ENCODE measurements around the gene GPATCH8. TPM values are rescaled to one million over a fixed set of nuclear protein-coding genes. Genes with fewer than 3 reads are reported as not detected.

GPATCH8 gene
- total RNA-seq, 1 donor from 2014 or later = 40.7 TPM

DNA sequence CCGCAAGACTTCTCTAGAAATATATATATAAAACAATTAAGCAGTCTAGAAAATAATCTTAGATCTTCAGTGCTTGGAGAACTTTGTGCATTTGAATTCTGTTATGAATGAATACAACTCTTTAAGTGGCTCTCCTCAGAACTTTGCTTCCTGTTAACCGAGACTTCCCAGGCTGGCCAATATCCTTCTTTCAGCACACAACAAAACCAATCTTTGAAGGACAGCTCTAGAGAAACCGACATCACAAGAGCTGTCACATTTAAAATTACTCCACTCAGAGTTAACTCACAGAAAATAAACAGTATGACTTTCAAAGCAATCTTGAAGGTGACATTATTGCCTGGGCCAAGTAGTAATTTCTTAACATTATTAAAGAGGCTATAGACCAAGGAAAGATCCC lies 64.0 kb downstream of the GPATCH8 start:
- no peak for ATAC-seq
- H3K9me3 ChIP-seq = no peaks in the 10 kb centered on the region
- DNase-seq = no peak
- peaks cover 24% of the 10 kb centered on the region for H3K36me3 ChIP-seq
- peak overlapping the region; percentile 32 for H3K27ac ChIP-seq
- no peak for TF ChIP-seq CTCF (IDR thresholded peaks at IDR 0.05)
- H3K4me3 ChIP-seq = no peak overlapping the region
- peaks cover 22% of the 10 kb centered on the region for H3K4me1 ChIP-seq
- H3K27me3 ChIP-seq = no peaks in the 10 kb centered on the region
- intact Hi-C loops (cut with DNase I) = no loop called here

DNA sequence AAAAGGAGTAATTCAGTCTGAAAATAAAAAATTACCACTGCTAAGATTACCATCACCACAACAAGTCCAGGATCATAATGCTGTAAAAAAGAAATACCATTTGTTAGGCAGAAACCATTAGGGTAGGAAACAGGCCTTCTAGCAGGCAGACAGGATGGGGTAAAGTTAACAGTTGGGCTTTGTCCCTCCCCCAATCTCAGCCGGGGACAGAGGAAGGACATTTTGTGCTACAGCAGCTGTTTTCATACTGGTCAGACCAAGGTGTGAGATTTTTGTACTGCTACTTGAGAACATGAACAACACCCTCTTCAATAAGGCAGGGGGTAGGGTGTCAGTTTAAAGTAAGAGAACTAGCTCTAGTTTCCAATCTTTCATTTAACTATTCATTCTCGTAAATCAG lies 64.6 kb downstream of the GPATCH8 start:
- DNase-seq (no peak), ATAC-seq (peak; percentile 87)
- Histone ChIP-seq H3K27ac (peak overlapping the region; percentile 32), H3K4me1 (peaks cover 22% of the 10 kb centered on the region), H3K36me3 (peaks cover 30% of the 10 kb centered on the region), H3K9me3 (no peaks in the 10 kb centered on the region), H3K27me3 (no peaks in the 10 kb centered on the region), H3K4me3 (no peak overlapping the region)
- intact Hi-C loops (cut with DNase I) = no loop called here
- TF ChIP-seq CTCF (IDR thresholded peaks at IDR 0.05) = no peak

DNA sequence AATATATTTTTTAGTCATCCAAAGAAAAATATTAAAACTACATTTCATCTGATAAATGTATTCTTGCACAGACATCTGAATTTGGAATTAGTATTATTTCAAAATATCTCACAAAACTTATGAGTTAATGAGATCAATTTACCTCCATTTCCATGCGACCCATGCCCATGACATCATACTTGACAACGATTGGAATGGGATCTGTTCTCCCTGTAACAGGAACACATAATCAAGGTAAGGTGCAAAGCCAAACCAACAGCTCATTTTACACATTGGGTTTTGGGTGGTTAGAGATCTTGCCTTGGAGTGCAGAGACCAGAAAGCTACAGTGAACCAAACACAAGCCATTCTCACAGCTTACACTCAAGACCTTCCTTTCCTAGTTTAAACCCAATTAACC lies 66.9 kb downstream of the GPATCH8 start:
- no peak for TF ChIP-seq CTCF (IDR thresholded peaks at IDR 0.05)
- intact Hi-C loops (cut with DNase I) = no loop called here
- Histone ChIP-seq H3K9me3 (no peaks in the 10 kb centered on the region), H3K4me3 (no peak overlapping the region), H3K27me3 (no peaks in the 10 kb centered on the region), H3K27ac (no peak overlapping the region), H3K36me3 (peaks cover 53% of the 10 kb centered on the region), H3K4me1 (peaks cover 22% of the 10 kb centered on the region)
- ATAC-seq (no peak), DNase-seq (no peak)

DNA sequence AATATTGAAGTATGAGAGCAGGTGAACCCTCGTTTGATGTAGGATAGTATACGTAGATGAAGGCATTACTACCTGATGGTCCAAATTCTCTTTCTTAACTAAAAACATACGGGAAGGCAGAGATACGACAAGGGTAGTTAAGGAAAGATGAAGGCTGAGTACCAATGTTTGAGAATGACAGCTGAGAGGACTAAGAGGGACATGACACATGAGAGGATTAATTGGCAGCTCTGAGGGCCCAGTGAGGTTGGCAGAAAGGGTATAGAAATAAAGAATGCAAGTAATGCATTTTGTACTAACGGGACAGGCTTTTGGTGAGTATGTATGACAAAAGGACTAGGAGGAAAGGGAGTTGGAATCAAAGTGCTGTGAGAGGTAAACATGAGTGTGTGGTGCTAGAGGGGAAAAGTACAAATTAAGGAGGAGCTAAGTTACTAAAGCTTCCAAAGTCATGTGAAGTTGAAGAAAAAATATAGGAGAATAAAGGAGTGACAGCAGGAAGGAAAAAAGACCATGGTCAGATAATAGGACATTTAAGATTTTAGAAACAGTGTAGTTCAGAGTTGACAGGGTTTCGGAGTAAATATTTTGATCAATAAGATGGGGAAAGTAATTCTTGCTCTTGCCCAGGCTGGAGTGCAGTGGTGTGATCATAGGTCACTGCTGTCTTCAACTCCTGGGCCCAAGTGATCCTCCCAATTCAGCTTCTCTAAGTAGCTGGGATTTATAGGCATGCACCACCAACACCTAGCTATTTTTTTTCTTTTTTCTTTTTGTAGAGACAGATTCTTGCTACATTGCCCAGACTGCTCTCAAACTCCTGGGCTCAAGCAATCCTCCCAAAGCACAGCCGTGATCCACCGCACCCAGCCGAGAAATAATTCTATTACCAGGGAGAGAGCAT lies 70.7 kb downstream of the GPATCH8 start:
- Histone ChIP-seq H3K9me3 (no peaks in the 10 kb centered on the region), H3K36me3 (peaks cover 70% of the 10 kb centered on the region), H3K27me3 (no peaks in the 10 kb centered on the region), H3K27ac (no peak overlapping the region), H3K4me1 (no peaks in the 10 kb centered on the region), H3K4me3 (no peak overlapping the region)
- TF ChIP-seq CTCF (IDR thresholded peaks at IDR 0.05) = no peak
- ATAC-seq = no peak
- no peak for DNase-seq
- intact Hi-C loops (cut with DNase I) = no loop called here

DNA sequence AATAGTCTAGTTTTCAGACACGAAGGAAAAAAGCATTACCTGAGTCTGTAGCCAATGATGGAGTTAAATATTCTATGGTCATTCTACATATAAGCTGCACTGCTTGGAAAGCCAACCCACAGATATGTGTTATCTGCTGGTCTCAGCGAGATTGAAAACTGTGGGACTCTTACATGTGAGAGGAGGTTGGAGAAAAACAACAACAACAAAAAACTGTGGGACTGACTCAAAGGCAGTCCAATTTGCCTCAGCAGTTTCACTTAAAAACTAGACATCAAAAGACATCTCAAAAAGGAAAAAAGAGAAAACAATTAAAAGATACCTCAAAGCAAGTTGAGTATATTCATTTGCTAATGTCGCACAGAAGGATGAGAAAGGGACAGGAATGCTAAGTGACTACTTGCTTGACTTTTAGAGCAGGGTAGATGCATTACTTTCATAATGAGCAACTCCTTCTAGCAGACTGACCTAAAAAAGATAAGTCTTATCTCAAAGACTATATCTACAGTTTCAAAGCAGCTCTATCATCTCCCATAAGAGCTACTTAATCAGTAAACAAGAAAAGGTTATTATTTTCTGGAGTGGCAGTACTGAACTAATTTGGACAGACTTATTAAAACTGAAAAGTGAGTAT lies 78.3 kb downstream of the GPATCH8 start:
- no peaks in the 10 kb centered on the region for H3K9me3 ChIP-seq
- no peaks in the 10 kb centered on the region for H3K27me3 ChIP-seq
- H3K4me1 ChIP-seq = no peaks in the 10 kb centered on the region
- H3K27ac ChIP-seq = no peak overlapping the region
- no peak for TF ChIP-seq CTCF (IDR thresholded peaks at IDR 0.05)
- H3K36me3 ChIP-seq = peaks cover 57% of the 10 kb centered on the region
- H3K4me3 ChIP-seq = no peak overlapping the region
- intact Hi-C loops (cut with DNase I) = no loop called here
- ATAC-seq (no peak), DNase-seq (no peak)

Measured in upper lobe of right lung (tissue), 1 donor.